ENCODE measurements around the gene KLF13. TPM values are rescaled to one million over a fixed set of nuclear protein-coding genes. Genes with fewer than 3 reads are reported as not detected.

Gene KLF13
- total RNA-seq (2014; rRNA removed; shearing (Covaris generic)), result 21.5 and 23.5 TPM in 2 replicates
- polyA plus RNA-seq (2016; fragmentation: Nextera tagmentation; extraction: Ambion mirVana), result 28.6 and 35.7 TPM in 2 replicates
- long read RNA-seq, partial matches to known transcripts, result 0 of 2 reads
- long read RNA-seq, other reads (novel, unspliced or antisense), result 2 of 2 reads

- Histone ChIP-seq H3F3A (replicated peaks; ENCODE audit: low read depth) (0 out of 2 replicates have a peak, but pooled peaks cover 4% of the 10 kb centered on the region), H3K27me3 (ENCODE audit: insufficient read depth) (peaks cover 16% of the 10 kb centered on the region; the same call in 1 of the 2 replicates)
Measured at GRCh38 chr15:31326156-31326874, at the start of gene KLF13. Gene KLF13 (plus strand): TSS chr15:31326835. CDS start chr15:31327213, 378 bp downstream.

More at GRCh38 chr15:31326156-31326874, at the start of gene KLF13:
- H2AFZ ChIP-seq, result peak within 1 kb of the TSS; percentile 72; the same call in 1 of the 2 replicates
- H3K9me2 ChIP-seq (ENCODE audit: insufficient read depth), result no peaks in the 10 kb centered on the region
- TF ChIP-seq CREB1 (CRISPR knock-in tag; IDR thresholded peaks at IDR 0.05; ENCODE audit: low read depth), result peak; percentile 81
- no peak for TF ChIP-seq ZNF462 (CRISPR knock-in tag; IDR thresholded peaks at IDR 0.05)
- H4K20me1 ChIP-seq (replicated peaks; ENCODE audit: insufficient read depth), result peaks cover 12% of the 10 kb centered on the region; the same call in 1 of the 2 replicates
- DNase-seq (ENCODE audit: low spot score), result peak; percentile 97
- H3K36me3 ChIP-seq (ENCODE audit: insufficient read depth), result no peaks in the 10 kb centered on the region
- Mint-ChIP-seq H3K27me3 (ENCODE audit: insufficient read depth, low read depth, poor library complexity) (peaks cover 6% of the 10 kb centered on the region), H3K9me3 (peaks cover 1% of the 10 kb centered on the region; the same call in 1 of the 3 replicates), H3K4me3 (peak within 1 kb of the TSS; percentile 80; the same call in 2 of the 3 replicates), H3K27ac (no peak within 1 kb of the TSS), H3K36me3 (ENCODE audit: low read depth) (no peaks in the 10 kb centered on the region; the same call in 2 of the 3 replicates), H3K4me1 (peaks cover 30% of the 10 kb centered on the region)
- H3K27ac ChIP-seq (ENCODE audit: low read depth), result 0 out of 2 replicates have a peak within 1 kb of the TSS, but pooled peaks have one; percentile 55
- peak within 1 kb of the TSS; percentile 95 for H3K4me2 ChIP-seq
- peaks cover 25% of the 10 kb centered on the region for H3K79me2 ChIP-seq (replicated peaks; ENCODE audit: insufficient read depth)
- ATAC-seq, result peak; percentile 69
- H3K4me1 ChIP-seq (ENCODE audit: insufficient read depth), result peaks cover 16% of the 10 kb centered on the region
- peak within 1 kb of the TSS; percentile 70 for H3K4me3 ChIP-seq
